Natural killer cell (primary cell): ENCODE data around the gene LDB2. TPM values are rescaled to one million over a fixed set of nuclear protein-coding genes. Genes with fewer than 3 reads are reported as not detected.
"Not testable (repeated sequence)": the region's sequence is repeated elsewhere in the genome, so short reads cannot be mapped to it uniquely, and the experiment has no call there.

Experiments used
- ATAC-seq, 3 donors: fragments of 150-1000 bp in 2 of 3; fragments of 200-7000 bp in 1 of 3; cut with Tn5 transposase; 1 replicate in 1 of 3; 2 replicates in 2 of 3; pipeline ENCODE4 v1.10.0; 2021; ENCODE audit warnings: mild to moderate bottlenecking in 2 of 3, moderate library complexity in 2 of 3
- DNase-seq, 2 donors: peaks; one replicate each; pipeline versions ENCODE4 v3.0.0 to v3.0.0-alpha.2; 2013 to 2021; ENCODE audit warnings: mixed read lengths in 1 of 2
- H3K27ac ChIP-seq: one replicate; pipeline ENCODE4 v1.5.1; 2013; ENCODE audit warnings: mild to moderate bottlenecking, low read length
- H3K27me3 ChIP-seq: one replicate; pipeline ENCODE4 v1.6.1; 2013; ENCODE audit warnings: low read length; ENCODE audit not compliant: control insufficient read depth, insufficient read depth
- H3K36me3 ChIP-seq: one replicate; pipeline ENCODE4 v1.6.1; 2013; ENCODE audit warnings: low read length; ENCODE audit not compliant: control insufficient read depth, insufficient read depth
- H3K4me1 ChIP-seq: one replicate; pipeline ENCODE4 v1.6.1; 2013; ENCODE audit warnings: low read length; ENCODE audit not compliant: control insufficient read depth, insufficient read depth
- H3K4me3 ChIP-seq: one replicate; pipeline ENCODE4 v1.5.1; 2013; ENCODE audit warnings: low read length
- H3K9me3 ChIP-seq: one replicate; pipeline ENCODE4 v1.6.1; 2013; ENCODE audit warnings: low read length; ENCODE audit not compliant: control insufficient read depth, insufficient read depth
- H3K27ac Mint-ChIP-seq, 2 donors: one replicate each; pipeline ENCODE4 v1.8.0; 2022; ENCODE audit warnings: mild to moderate bottlenecking in 2 of 2, mixed read lengths in 2 of 2, moderate library complexity in 1 of 2
- H3K27me3 Mint-ChIP-seq, 2 donors: one replicate each; pipeline ENCODE4 v1.8.0; 2022; ENCODE audit warnings: low read depth in 2 of 2, mixed read lengths in 2 of 2
- H3K36me3 Mint-ChIP-seq: one replicate; pipeline ENCODE4 v1.8.0; 2022; ENCODE audit warnings: mixed read lengths
- H3K4me1 Mint-ChIP-seq, 2 donors: one replicate each; pipeline ENCODE4 v1.8.0; 2022; ENCODE audit warnings: mixed read lengths in 2 of 2
- H3K4me3 Mint-ChIP-seq: one replicate; pipeline ENCODE4 v1.8.0; 2022; ENCODE audit warnings: mild to moderate bottlenecking, moderate library complexity, mixed read lengths
- H3K9me3 Mint-ChIP-seq, 2 donors: one replicate each; pipeline ENCODE4 v1.8.0; 2022; ENCODE audit warnings: mixed read lengths in 2 of 2
- CTCF ChIP-seq: fragments of 200-600 bp; IDR thresholded peaks from one replicate; pipeline ENCODE4 v1.8.0; 2022; ENCODE audit warnings: antibody characterized with exemption
- WGBS: methylation state at CpG from one replicate; pipeline ENCODE4 v1.1.7; 2013; ENCODE audit warnings: missing lambda C conversion rate; ENCODE audit not compliant: insufficient coverage; 5-methylcytosine and 5-hydroxymethylcytosine counted together
- intact Hi-C: fragments of 100-400 bp; cut with micrococcal nuclease; formaldehyde crosslinking; loops from one replicate; pipeline ENCODE4 v1.14.2; 2022
- total RNA-seq, 4 donors: library from RNA; stranded (reverse); fragments of 120-200 nt in 1 of 4; gene quantifications; one replicate each; pipeline versions ENCODE4 v1.2.3 to v1.2.4, GENCODE V29; 2013 to 2022

LDB2 gene
- total RNA-seq, 3 donors from 2014 or later (not counting 1 experiment from before 2014, with no cell fraction given): 8.2 to 14.2 (median 13.6) TPM

- no peak overlapping the region for H3K4me3 Mint-ChIP-seq
Measured at GRCh38 chr4:16641971-16642370, 256.5 kb downstream of the LDB2 start.

GRCh38 chr4:16636912-16637630 lies 261.4 kb downstream of the LDB2 start:
- no peak for TF ChIP-seq CTCF
- no peaks in the 10 kb centered on the region for H3K36me3 ChIP-seq
- no peak for DNase-seq
- Mint-ChIP-seq H3K36me3 (no peaks in the 10 kb centered on the region), H3K27ac (no peak overlapping the region), H3K27me3 (peaks cover 0 to 3% of the 10 kb centered on the region in 2 donors), H3K9me3 (peaks cover 0 to 3% of the 10 kb centered on the region in 2 donors), H3K4me3 (no peak overlapping the region), H3K4me1 (no peaks in the 10 kb centered on the region)
- ATAC-seq: no peak
- H3K27me3 ChIP-seq: no peaks in the 10 kb centered on the region
- 82% methylated on average over 3 of the region's 4 CpGs for WGBS
- H3K4me3 ChIP-seq: no peak overlapping the region
- no peak overlapping the region for H3K27ac ChIP-seq
- H3K4me1 ChIP-seq: no peaks in the 10 kb centered on the region
- no peaks in the 10 kb centered on the region for H3K9me3 ChIP-seq
- intact Hi-C loops: no loop called here

More at GRCh38 chr4:16641971-16642370, 256.5 kb downstream of the LDB2 start:
- no peaks in the 10 kb centered on the region for H3K4me1 Mint-ChIP-seq
- WGBS: no CpG with 5 or more reads among the region's 1 CpG
- no peak overlapping the region for H3K27ac Mint-ChIP-seq
- H3K9me3 ChIP-seq: no peaks in the 10 kb centered on the region
- no peaks in the 10 kb centered on the region for H3K36me3 Mint-ChIP-seq
- H3K36me3 ChIP-seq: no peaks in the 10 kb centered on the region
- H3K4me3 ChIP-seq: no peak overlapping the region
- no peaks in the 10 kb centered on the region for H3K4me1 ChIP-seq
- intact Hi-C loops: no loop called here
- H3K27ac ChIP-seq: no peak overlapping the region
- H3K9me3 Mint-ChIP-seq: no peaks in the 10 kb centered on the region
- peaks cover 0 to 3% of the 10 kb centered on the region in 2 donors for H3K27me3 Mint-ChIP-seq
- ATAC-seq (no peak), DNase-seq (no peak)
- H3K27me3 ChIP-seq: no peaks in the 10 kb centered on the region
- no peak for TF ChIP-seq CTCF

- Histone ChIP-seq H3K4me1 (no peaks in the 10 kb centered on the region), H3K36me3 (no peaks in the 10 kb centered on the region), H3K4me3 (no peak overlapping the region), H3K27me3 (no peaks in the 10 kb centered on the region), H3K27ac (no peak overlapping the region), H3K9me3 (no peaks in the 10 kb centered on the region)
- no peaks in the 10 kb centered on the region for H3K4me1 Mint-ChIP-seq
- DNase-seq (no peak), ATAC-seq (no peak)
- peaks cover 0 to 3% of the 10 kb centered on the region in 2 donors for H3K9me3 Mint-ChIP-seq
- H3K27ac Mint-ChIP-seq: no peak overlapping the region
- H3K27me3 Mint-ChIP-seq: peaks cover 0 to 3% of the 10 kb centered on the region in 2 donors
- TF ChIP-seq CTCF: no peak
- no peaks in the 10 kb centered on the region for H3K36me3 Mint-ChIP-seq
- no peak overlapping the region for H3K4me3 Mint-ChIP-seq
- 94% methylated on average over 2 of the region's 2 CpGs for WGBS
- intact Hi-C loops: no loop called here
Measured at GRCh38 chr4:16636304-16636703, 262.1 kb downstream of the LDB2 start.

- DNase-seq, H3K36me3 ChIP-seq, H3K27me3 ChIP-seq, H3K4me3 Mint-ChIP-seq, H3K27me3 Mint-ChIP-seq, H3K9me3 ChIP-seq, ATAC-seq, intact Hi-C loops, H3K36me3 Mint-ChIP-seq, H3K4me1 ChIP-seq, H3K27ac Mint-ChIP-seq, H3K4me1 Mint-ChIP-seq, H3K27ac ChIP-seq, H3K9me3 Mint-ChIP-seq, H3K4me3 ChIP-seq: not testable (repeated sequence)
- WGBS: 92% methylated on average over 2 of the region's 2 CpGs
Measured at GRCh38 chr4:16629274-16629673, 269.2 kb downstream of the LDB2 start.

GRCh38 chr4:16628835-16629234 lies 269.6 kb downstream of the LDB2 start:
- H3K36me3 Mint-ChIP-seq, H3K4me1 Mint-ChIP-seq, H3K27ac Mint-ChIP-seq, H3K4me3 ChIP-seq, H3K9me3 Mint-ChIP-seq, H3K9me3 ChIP-seq, ATAC-seq, H3K4me1 ChIP-seq, H3K36me3 ChIP-seq, H3K27me3 ChIP-seq, H3K27me3 Mint-ChIP-seq, H3K27ac ChIP-seq, DNase-seq, intact Hi-C loops, H3K4me3 Mint-ChIP-seq: not testable (repeated sequence)
- WGBS: 74% methylated on average over 4 of the region's 4 CpGs
